ENCODE results near the gene CCDC97. TPM values are rescaled to one million over a fixed set of nuclear protein-coding genes. Genes with fewer than 3 reads are reported as not detected.
A peak's percentile ranks its signal among the peaks of the same experiment; 100 is the strongest.

Gene CCDC97
- total RNA-seq, 1 donor, result 9.0 TPM

GRCh38 chr19:41352609-41353465, 42.9 kb downstream of the CCDC97 start:
- Histone ChIP-seq H3K9me3 (ENCODE audit: low read depth, low read length) (no peaks in the 10 kb centered on the region), H4K20me1 (ENCODE audit: insufficient read depth, low read length) (peaks cover 35% of the 10 kb centered on the region), H3K4me1 (ENCODE audit: insufficient read depth, low read length) (peaks cover 11% of the 10 kb centered on the region), H3K27ac (ENCODE audit: low read depth, low read length) (peak overlapping the region; percentile 29), H3K79me2 (ENCODE audit: insufficient read depth, low read length) (peaks cover 52% of the 10 kb centered on the region), H3K4me2 (ENCODE audit: insufficient read depth, low read length) (peak overlapping the region; percentile 84), H3K36me3 (ENCODE audit: insufficient read depth, low read length) (peaks cover 5% of the 10 kb centered on the region), H2AFZ (ENCODE audit: low read length) (peak overlapping the region; percentile 6), H3K4me3 (ENCODE audit: insufficient read depth, low read length) (peak overlapping the region; percentile 93), H3K27me3 (ENCODE audit: insufficient read depth, low read length) (no peaks in the 10 kb centered on the region)
- peak; percentile 47 for TF ChIP-seq CTCF (IDR thresholded peaks at IDR 0.05; ENCODE audit: extremely low read depth, low read depth, low read length)
- DNase-seq (ENCODE audit: insufficient read length, low spot score, missing footprints), result peak; percentile 96

GRCh38 chr19:41353466-41354342, 43.7 kb downstream of the CCDC97 start, which contains the start of gene TGFB1:
TGFB1 (minus strand) TSS chr19:41353922; CDS start chr19:41353044, 878 bp downstream.
- Histone ChIP-seq H2AFZ (ENCODE audit: low read length) (peak within 1 kb of the TSS; percentile 6), H3K9me3 (ENCODE audit: low read depth, low read length) (no peaks in the 10 kb centered on the region), H3K27ac (ENCODE audit: low read depth, low read length) (peak within 1 kb of the TSS; percentile 29), H3K4me2 (ENCODE audit: insufficient read depth, low read length) (peak within 1 kb of the TSS; percentile 84), H3K79me2 (ENCODE audit: insufficient read depth, low read length) (peaks cover 47% of the 10 kb centered on the region), H3K27me3 (ENCODE audit: insufficient read depth, low read length) (no peaks in the 10 kb centered on the region), H3K4me3 (ENCODE audit: insufficient read depth, low read length) (peak within 1 kb of the TSS; percentile 93), H4K20me1 (ENCODE audit: insufficient read depth, low read length) (peaks cover 35% of the 10 kb centered on the region), H3K36me3 (ENCODE audit: insufficient read depth, low read length) (no peaks in the 10 kb centered on the region), H3K4me1 (ENCODE audit: insufficient read depth, low read length) (peaks cover 11% of the 10 kb centered on the region)
- DNase-seq (ENCODE audit: insufficient read length, low spot score, missing footprints), result peak; percentile 99
- peak; percentile 72 for TF ChIP-seq CTCF (IDR thresholded peaks at IDR 0.05; ENCODE audit: extremely low read depth, low read depth, low read length)

GRCh38 chr19:41354343-41354953, 44.5 kb downstream of the CCDC97 start:
- TF ChIP-seq CTCF (IDR thresholded peaks at IDR 0.05; ENCODE audit: extremely low read depth, low read depth, low read length), result no peak
- Histone ChIP-seq H3K36me3 (ENCODE audit: insufficient read depth, low read length) (no peaks in the 10 kb centered on the region), H3K4me2 (ENCODE audit: insufficient read depth, low read length) (peak overlapping the region; percentile 61), H3K4me3 (ENCODE audit: insufficient read depth, low read length) (peak overlapping the region; percentile 93), H4K20me1 (ENCODE audit: insufficient read depth, low read length) (peaks cover 29% of the 10 kb centered on the region), H3K27ac (ENCODE audit: low read depth, low read length) (no peak overlapping the region), H3K79me2 (ENCODE audit: insufficient read depth, low read length) (peaks cover 39% of the 10 kb centered on the region), H2AFZ (ENCODE audit: low read length) (no peak overlapping the region), H3K4me1 (ENCODE audit: insufficient read depth, low read length) (peaks cover 11% of the 10 kb centered on the region), H3K9me3 (ENCODE audit: low read depth, low read length) (no peaks in the 10 kb centered on the region), H3K27me3 (ENCODE audit: insufficient read depth, low read length) (no peaks in the 10 kb centered on the region)
- peak; percentile 71 for DNase-seq (ENCODE audit: insufficient read length, low spot score, missing footprints)
